IMR-90 (cell line): ENCODE measurements around the gene POLE4.

Experiments used
- BHLHE40 ChIP-seq: fragments of 150-350 bp; IDR thresholded peaks from 2 replicates; pipeline ENCODE4 v1.6.1; 2016; ENCODE audit warnings: mild to moderate bottlenecking, low read depth, low read length
- CEBPB ChIP-seq: IDR thresholded peaks from 2 replicates; pipeline ENCODE4 v1.6.1; 2012; ENCODE audit warnings: low read depth, low read length, improper control_type of control experiment
- CHD1 ChIP-seq: IDR thresholded peaks from 2 replicates; pipeline ENCODE4 v1.6.1; 2012; ENCODE audit warnings: low read depth, low read length, improper control_type of control experiment
- CTCF ChIP-seq: conservative IDR thresholded peaks from 2 replicates; pipeline ENCODE4 v1.5.1; 2012; ENCODE audit warnings: mild to moderate bottlenecking, low read depth, low read length, improper control_type of control experiment
- ELK1 ChIP-seq: fragments of 150-350 bp; IDR thresholded peaks from 2 replicates; pipeline ENCODE4 v1.6.1; 2016; ENCODE audit warnings: low read depth, mild to moderate bottlenecking, low read length, moderate library complexity, borderline replicate concordance
- MAFK ChIP-seq: IDR thresholded peaks from 2 replicates; pipeline ENCODE4 v1.6.1; 2012; ENCODE audit warnings: low read depth, low read length, improper control_type of control experiment
- MAZ ChIP-seq: IDR thresholded peaks from 2 replicates; pipeline ENCODE4 v1.6.1; 2012; ENCODE audit warnings: low read depth, mild to moderate bottlenecking, low read length, improper control_type of control experiment, moderate library complexity, borderline replicate concordance
- MXI1 ChIP-seq: IDR thresholded peaks from 2 replicates; pipeline ENCODE4 v1.6.1; 2012; ENCODE audit warnings: low read depth, mild to moderate bottlenecking, low read length, moderate library complexity, borderline replicate concordance
- POLR2A ChIP-seq: IDR thresholded peaks from 2 replicates; pipeline ENCODE4 v1.6.1; 2012; ENCODE audit warnings: mild to moderate bottlenecking, low read depth, low read length
- RAD21 ChIP-seq: IDR thresholded peaks from 2 replicates; pipeline ENCODE4 v1.6.1; 2012; ENCODE audit warnings: low read length, improper control_type of control experiment
- RCOR1 ChIP-seq: IDR thresholded peaks from 2 replicates; pipeline ENCODE4 v1.6.1; 2012; ENCODE audit warnings: mild to moderate bottlenecking, low read length, improper control_type of control experiment; ENCODE audit not compliant: insufficient replicate concordance
- RFX5 ChIP-seq: IDR thresholded peaks from 2 replicates; pipeline ENCODE4 v1.8.0; 2012; ENCODE audit warnings: low read depth, mild to moderate bottlenecking, low read length, moderate library complexity
- SMC3 ChIP-seq: fragments of 150-350 bp; IDR thresholded peaks from 2 replicates; pipeline ENCODE4 v1.6.1; 2016; ENCODE audit warnings: low read depth, mild to moderate bottlenecking, antibody characterized with exemption, low read length, moderate library complexity

- TF ChIP-seq MXI1 (no peak), CTCF (no peak), MAFK (no peak), CHD1 (no peak), RAD21 (no peak), POLR2A (no peak), SMC3 (no peak), RFX5 (no peak), BHLHE40 (no peak), RCOR1 (no peak), CEBPB (no peak), MAZ (no peak), ELK1 (no peak)
These were observed 45.3 kb downstream of the POLE4 start for GRCh38 chr2:75003773-75004172.
